VCaP (cell line): ENCODE data around the gene KCND3.

Experiments used
- H3K27ac ChIP-seq: fragments of 450-650 bp; 2 replicates; pipeline ENCODE4 v1.5.1; 2017
- TF ChIP-seq, protein P1 (sequence below): fragments of 450-650 bp; conservative IDR thresholded peaks from 2 replicates; pipeline ENCODE4 v1.5.1; 2017; ENCODE audit warnings: mild to moderate bottlenecking, moderate library complexity

KCND3 gene

DNA sequence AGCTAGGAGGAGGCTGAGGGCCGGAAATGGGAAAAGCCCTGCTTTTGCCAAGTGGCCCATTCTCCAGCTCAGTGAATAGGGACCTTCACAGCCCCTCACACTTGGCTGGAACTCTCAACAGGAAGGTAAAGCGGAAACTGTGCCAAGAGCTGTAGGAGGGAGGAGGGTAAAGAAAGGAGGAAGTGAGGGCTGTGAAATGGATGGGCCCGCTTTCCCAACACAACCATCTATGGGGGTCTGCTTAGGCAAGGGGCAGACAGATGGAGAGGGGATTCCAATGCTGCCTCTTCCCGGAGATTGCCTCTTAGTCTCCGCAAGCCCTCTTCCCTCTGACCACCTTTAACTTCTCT, 255.5 kb downstream of the KCND3 start:
- H3K27ac ChIP-seq = no peak overlapping the region
- TF ChIP-seq, protein P1, sequence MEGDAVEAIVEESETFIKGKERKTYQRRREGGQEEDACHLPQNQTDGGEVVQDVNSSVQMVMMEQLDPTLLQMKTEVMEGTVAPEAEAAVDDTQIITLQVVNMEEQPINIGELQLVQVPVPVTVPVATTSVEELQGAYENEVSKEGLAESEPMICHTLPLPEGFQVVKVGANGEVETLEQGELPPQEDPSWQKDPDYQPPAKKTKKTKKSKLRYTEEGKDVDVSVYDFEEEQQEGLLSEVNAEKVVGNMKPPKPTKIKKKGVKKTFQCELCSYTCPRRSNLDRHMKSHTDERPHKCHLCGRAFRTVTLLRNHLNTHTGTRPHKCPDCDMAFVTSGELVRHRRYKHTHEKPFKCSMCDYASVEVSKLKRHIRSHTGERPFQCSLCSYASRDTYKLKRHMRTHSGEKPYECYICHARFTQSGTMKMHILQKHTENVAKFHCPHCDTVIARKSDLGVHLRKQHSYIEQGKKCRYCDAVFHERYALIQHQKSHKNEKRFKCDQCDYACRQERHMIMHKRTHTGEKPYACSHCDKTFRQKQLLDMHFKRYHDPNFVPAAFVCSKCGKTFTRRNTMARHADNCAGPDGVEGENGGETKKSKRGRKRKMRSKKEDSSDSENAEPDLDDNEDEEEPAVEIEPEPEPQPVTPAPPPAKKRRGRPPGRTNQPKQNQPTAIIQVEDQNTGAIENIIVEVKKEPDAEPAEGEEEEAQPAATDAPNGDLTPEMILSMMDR = no peak

DNA sequence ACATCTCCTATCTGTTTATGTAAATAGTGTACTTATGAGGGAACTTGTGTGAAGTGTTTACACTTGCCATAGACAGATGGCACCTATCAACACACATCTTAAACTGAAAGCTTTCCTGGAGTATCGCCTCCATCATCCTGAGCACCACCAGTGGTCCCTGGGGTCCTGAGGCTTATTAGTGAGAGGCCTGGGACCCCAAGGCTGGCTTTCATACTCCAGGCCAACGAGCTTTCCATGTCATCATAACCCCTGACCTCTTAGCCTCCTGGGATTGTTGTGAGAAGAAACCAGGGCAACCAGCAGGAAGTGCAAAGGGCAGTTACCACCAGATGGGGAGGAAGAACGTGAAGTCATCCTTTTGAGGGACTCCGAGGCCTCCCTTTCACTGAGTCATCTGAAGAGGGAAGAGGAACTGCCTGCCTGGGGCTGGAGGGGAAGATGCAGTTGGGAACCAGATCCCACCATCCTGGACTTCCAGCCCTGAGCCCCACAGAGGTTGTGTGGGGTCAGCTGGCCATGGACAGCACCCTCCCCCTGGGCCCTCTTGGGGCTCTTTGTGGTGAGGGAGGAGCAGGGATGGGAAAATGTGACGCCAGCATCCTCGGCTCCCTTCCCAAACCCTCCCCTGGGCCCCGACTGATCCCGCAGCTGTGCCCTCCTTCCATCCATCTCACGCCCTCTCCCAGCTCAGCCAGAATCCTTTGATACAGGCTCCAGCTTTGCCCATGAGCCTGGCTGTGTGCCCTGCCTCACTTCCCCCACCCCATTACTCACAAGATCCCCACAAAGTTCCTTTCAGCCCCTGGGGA, 256.1 kb downstream of the KCND3 start:
- TF ChIP-seq, protein P1 = no peak
- no peak overlapping the region for H3K27ac ChIP-seq

DNA sequence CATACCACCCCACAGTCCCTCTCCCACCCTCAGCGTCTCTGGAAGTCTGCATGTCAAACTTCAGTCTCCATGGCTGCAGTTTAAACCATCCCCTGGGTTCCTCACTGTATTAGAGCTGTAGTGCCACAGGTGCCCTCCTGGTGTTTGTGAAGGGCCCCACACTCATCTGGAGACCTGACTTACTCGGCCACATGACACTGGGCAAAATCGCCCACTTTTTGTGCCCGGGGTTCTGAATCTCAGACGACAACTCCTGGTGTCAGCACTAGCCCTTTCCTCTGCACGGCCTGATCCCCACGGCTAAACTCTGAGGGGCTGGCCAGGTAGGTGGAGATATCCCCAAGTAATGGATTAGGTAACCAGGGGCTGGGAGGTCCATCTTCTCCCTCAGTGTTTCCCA, 256.8 kb downstream of the KCND3 start:
- H3K27ac ChIP-seq = no peak overlapping the region
- TF ChIP-seq, protein P1 = no peak

DNA sequence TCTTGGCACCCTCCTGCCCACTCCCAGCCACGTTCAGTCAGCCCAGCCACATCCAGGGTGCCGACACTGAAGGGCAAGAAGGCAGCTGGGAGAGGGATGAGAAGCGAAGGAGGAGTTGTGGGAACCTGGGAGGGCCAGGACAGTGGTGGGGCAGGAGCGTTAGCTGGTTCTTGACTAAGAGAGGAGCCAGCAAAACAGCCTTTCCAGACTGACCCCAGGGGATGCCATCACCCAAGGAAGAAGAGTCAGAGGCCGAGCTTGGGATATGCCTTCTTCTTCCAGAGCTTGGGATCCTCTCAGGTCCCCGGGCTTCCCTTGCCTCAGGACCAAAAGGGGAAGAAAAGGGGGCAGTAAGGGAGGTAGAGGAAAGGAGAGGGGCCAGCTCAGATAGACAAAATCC, 257.5 kb downstream of the KCND3 start:
- no peak overlapping the region for H3K27ac ChIP-seq
- TF ChIP-seq, protein P1 = no peak

DNA sequence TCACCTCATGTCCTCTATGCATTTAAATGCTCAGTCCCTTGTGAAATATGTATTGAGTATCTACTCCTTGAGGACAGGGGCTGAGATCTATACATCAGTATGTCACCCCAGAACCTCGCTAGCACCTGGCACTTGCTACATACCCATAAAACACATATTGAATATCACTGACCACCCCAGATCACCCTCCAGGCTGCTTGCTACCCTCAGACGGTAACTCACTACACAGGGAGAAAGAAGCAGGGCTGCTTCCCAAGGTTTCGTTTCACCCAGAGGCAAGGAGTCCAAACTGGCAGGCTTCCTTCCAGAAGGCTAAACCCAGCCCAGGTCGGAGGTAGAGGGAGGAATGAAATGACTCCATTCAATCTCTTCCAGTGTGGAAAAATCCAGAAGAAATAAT, 258.8 kb downstream of the KCND3 start:
- TF ChIP-seq, protein P1 = no peak
- no peak overlapping the region for H3K27ac ChIP-seq

DNA sequence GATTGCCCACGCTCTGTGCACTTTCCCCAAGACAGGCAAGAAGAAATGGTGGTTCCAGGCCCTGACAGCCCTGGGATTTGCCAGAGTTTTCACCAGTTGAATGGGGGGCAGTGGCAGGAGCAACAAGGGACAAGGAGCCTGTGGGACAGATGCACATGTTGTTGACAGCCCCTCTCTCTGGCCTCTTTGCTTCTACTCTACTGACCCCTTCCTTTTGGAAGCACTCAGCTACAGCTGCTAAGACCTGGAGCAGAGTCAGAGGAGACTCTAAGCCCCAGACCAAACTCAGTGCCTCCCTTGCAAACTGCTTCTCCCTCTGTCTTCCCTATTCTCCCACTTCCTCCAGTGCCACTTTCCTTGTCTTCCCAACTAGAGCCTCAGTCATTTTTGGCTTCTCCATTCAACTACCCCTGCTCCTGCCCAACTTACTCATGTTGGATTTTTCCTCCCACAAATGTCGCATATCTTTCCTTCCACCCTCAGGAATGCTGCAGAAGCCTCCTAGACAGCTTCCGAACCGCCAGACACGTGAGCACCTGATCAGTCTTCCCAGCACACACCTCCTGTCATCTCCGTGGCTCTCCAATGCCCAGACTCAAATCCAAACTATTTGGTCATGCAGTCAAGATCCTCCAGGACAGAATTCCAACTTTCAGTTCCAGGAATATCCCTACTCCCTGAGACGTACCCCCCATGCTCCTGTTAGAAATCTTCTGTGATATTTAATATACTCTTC, 259.4 kb downstream of the KCND3 start:
- no peak overlapping the region for H3K27ac ChIP-seq
- TF ChIP-seq, protein P1 = no peak

DNA sequence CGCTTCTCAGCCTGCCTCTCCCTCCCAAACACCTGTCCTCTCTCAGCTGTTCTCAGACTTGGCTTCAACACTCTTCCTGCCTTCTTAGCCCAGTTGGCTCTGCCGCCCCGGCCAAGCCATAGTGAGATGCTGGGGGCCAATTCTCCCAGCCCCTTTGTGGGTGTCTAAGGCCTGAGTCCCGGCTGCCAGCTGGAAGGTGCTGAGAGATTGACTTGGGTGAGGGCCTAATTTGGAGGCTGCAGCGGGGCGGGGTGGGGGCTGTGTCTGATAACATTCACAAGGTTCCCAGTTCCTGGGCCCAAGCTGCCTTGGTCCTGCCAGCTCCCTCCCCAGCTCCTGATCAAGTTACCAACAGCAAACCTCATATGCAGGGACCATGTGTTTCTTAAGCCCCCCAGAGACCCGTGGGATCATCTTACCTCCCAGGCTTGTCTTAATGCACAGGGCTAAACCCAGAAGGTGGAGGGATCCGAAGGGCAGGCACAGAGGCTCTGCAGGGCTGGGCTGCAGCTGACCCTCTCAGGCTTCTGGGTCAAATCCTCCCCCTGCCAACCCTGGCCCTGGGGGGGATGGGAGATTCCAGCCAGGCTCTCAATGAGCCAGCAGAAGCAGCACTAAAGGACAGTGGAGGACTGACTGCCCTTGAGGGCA, 260.1 kb downstream of the KCND3 start:
- H3K27ac ChIP-seq = no peak overlapping the region
- TF ChIP-seq, protein P1 = no peak
